Right hindlimb (tissue), 1 donor: ENCODE measurements around the gene TPP1.
A peak's percentile ranks its signal among the peaks of the same experiment; 100 is the strongest.

Experiments used
- DNase-seq: peaks from one replicate; pipeline ENCODE4 v3.0.0-alpha.2; 2018

The TPP1 gene

DNA sequence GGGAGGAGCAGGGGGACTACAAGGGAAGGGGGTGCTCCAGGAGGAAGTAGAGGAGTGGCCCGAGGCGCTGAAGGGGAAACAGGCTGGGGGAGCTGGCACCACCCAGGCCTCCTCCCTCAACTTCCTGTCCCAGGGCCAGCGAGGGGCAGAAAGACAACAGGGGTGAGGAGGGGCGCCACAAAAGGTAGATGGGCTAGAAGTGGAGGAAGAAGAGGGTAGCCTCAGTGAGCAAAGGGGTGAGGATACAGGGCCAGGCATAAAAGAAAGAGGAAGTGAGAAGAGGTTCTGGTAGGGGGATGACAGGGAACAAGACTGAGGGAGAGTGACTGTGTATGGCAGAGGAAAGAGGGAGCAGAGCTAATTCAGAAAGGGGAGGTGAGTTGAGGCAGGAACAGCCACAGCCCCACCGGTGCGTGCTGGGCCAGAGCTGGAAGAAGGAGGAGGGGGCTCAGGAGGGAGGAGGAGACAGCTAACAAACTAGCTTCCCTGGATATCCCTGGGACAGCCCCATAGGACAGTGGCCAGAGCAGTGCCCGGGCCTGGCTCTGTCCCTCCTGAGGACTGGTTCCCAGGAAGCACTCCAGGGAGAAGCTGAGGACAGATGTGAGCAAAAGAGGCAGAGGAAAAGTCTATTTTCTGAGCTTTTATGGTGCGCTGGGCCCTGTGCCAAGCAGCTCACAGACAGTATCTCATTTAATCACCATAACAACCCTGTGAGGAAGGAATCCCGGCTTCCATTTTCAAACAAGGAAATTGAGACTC is 27.9 kb upstream of the TPP1 start:
- DNase-seq, result peak; percentile 82

DNA sequence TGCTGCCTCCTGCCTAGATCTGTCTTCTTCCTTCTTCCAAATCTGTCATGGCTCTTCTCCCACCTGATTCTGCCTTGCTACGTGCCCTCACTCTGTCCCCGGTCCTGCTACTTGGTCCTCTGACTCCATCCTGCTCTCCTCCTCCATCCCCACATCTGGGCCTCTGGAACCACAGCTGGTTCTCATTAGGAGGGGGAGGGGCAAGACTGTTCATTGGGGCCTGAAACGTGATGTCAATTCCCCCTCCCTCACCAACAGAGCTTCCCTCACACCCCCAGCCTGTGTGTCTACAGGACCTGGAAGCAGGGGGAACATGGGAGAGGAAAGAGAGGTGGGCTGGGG is 27.3 kb upstream of the TPP1 start:
- DNase-seq, result peak; percentile 95

DNA sequence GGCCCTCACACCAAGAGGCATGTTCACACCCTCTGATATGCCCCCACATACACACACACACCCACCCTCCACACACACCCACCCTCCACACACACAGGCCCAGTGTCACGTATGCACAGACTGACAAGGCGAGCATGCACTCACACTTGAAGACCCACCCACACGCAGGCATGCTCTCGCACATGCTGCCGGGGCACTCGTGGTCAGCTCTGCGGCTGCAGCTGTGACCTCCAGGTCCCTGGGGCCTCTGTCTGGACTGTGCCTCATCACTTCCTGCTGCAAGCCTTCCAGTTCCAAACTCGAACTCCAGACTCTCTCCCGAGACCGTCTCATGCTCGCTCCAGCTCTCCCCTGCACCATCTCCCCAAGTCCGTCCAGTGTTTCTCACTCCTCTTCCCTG is 26.8 kb upstream of the TPP1 start:
- DNase-seq, result peak; percentile 89

DNA sequence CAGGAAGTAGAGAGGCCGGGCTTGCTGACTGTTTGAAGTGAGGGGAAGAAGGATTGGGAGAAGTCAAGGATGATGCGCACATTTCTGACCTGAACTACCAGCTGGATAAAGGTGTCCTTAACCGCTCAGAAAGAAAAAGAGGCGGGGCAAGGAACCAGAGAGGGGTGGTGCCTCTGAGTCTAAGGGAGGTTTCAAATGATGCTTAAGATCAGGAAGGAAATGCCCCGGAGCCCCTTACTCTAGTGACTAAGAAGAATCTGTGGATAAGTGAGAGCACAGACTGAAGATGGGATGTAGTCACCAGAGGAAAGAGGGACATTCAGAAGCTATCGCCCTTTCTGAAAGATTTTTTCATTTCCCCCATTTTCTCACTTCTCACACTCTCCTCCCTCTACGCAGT is 23.7 kb upstream of the TPP1 start:
- no peak for DNase-seq

DNA sequence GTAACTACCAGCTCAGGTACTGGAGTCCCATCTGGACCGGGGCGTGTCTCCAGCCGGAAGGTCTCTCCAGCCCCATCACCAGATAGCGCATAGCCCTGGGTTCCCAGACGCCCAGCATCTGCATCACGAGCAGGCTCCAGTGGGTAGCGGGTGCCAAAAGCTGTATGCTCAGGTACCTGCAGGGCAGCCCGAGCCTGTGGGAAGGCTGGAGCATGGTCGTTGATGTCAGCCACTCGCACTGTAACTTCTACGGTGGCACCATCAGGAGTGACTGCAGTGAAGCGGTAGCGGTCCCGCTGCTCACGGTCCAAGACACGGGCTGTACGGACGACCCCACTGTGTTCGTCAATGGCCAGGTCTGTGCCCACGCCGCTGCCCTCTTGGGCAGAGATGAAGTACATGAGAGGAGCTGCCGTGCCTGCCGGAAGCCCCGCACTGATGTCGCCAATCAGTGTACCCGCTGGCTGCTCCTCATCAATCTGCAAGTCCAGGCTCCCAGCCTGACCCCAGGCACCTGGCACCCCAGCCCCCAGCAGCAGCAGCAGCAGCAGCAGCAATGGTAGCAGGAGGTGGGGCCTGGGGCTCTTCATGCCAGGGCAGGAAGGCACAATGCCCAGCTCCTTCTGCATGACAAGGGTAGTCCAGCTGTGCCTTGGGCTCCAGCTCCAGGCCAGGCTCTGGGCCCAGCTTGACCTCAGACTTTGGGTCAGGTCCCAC is 21.9 kb upstream of the TPP1 start:
- DNase-seq, result no peak

DNA sequence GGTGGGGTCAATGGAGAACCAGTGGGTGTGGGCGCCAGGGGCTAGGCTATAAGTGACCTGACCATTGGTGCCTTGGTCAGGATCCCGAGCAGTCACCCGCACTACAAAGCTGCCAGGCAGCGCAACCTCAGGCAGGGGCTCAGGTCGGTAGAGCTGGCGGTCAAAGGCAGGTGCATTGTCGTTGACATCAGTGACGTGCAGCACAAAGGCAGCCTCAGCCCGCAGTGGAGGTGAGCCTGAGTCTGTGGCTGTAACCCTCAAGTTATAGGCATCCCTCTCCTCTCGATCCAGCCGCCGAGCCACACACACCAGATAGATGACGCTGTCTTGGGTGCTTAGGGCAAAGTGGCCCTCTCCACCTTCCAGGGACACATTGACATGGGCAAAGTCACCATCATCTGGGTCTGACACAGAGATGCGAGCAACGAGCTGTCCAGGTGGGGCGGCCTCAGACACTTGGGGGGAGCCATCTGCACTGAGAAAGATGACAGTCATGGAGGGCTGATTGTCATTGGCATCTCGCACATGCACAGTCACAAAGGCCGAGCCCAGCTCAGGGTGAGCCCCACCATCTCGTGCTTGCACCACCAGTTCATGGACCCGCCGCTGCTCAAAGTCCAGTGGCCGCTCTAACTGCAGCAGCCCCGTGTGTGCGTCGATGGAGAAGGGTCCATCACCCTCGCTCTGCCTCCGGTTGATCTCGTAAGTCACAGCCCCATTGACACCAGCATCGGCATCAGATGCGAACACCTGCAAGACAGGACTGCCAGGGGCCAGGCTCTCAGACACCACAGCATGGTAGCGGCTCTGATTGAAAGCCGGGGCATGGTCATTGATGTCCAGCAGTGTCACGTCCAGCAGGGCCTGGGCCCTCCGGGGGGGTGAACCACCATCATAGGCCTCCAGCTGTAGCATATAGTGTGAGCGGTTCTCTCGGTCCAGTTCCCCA is 21.1 kb upstream of the TPP1 start:
- no peak for DNase-seq

DNA sequence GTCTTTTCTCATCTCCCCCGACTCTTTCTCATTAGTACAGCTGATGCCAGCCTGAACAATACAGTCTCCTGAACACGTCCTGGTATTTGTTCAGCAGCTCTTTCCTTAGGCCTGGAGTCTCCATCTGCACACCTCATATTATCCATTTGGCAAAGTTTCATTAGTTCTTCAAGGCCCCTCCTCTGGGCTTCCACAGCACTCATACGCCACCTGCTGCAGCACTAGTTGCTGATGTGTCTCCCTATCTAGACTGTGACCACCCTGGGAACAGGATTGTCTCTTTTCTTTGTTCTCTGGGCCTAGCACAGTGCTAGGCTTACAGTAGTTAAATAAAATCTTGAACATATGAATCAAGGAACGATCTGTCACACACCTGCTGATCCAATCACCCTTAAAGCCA is 19.2 kb upstream of the TPP1 start:
- no peak for DNase-seq

DNA sequence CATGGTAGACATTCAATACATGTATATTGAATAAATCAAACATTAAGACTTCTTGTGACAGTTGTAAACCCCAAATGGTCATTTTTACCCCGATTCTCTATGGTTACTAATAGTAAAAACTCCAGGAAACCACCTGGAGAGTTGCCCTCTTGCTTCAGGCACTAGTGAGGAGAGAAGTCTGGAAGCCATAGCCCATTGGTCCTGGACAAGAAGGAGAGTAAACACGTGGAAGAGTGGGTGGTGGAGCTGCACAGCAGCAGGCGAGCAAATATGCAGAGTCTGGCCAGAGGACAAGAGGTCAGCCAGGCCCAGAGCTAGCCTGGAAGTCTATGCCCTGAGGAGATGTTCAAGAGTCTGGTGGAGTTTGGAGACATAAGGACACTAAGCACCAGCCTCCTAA is 18.6 kb upstream of the TPP1 start:
- peak; percentile 45 for DNase-seq

DNA sequence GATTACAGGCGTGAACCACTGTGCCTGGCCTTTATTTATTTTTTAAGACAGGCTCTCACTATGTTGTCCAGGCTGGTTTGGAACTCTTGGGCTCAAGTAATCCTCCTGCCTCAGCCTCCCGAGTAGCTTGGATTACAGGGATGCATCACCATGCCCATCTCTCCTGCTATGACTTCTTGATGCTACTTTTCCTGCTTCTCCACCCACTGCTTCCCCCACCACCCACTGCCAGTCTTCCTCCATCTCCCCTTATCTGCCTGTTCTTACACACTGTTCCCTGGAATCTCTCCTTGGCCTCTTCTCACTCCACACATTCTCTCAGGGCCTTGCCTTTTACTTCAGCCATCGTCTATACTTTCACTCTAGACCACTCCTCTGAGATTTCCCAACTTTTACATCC is 17.3 kb upstream of the TPP1 start:
- no peak for DNase-seq

DNA sequence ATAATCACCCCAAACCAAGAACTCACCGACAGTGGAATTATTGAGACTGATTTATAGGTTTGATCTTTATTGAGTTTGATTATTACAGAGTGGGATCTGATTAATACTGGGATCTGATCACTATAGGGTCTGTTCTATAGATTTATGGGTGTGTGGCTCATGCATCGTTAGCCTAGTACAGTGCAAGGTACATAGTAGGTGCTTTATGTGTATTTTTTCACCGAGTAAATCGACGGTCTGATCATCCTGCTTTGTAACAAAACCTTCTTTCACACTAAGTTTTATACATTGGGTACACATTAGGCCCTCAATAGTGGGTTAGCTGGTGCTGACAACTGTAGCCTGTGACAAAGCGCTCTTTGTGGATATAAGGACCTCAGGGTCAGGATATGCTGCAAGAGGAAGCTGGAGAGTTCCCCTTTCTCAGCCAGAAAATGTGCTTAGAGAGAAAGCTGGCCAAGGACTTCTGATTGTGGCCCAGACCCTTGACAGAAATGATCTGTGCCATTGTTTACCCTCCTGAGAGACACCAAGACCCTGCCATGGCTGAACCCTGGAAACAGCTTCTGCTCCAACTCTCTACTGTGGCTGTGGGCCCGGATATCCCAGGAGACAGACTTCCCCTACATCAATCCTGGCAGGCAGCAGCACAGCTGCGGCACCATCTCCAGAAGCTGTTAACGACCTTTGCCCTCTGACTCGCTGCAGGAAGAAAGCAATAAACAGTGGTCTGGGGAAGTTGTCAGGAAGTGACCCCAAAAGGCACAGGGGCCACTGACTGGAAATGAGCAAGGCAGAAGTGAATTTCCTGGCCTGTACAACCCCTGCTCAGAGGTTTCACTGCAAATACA is 16.1 kb upstream of the TPP1 start:
- DNase-seq, result peak; percentile 63

DNA sequence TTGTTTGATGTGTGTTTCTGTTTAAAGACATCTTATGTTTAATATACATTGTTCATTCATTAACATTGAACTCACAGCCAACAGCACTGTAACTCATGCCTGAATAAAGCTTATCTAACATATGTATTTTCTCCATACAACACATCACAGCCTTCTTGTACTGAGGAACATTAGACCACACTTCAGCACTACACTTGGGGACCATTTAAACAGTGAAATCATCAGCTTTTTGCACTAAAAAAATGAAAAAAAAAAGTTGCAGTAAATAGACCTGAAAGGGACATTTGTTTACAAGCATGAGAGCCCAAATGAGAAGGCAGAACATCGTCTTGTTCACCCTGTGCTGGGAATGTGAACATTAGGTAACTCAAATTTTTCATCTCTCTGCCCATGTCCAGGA is 15.3 kb upstream of the TPP1 start:
- DNase-seq, result no peak

DNA sequence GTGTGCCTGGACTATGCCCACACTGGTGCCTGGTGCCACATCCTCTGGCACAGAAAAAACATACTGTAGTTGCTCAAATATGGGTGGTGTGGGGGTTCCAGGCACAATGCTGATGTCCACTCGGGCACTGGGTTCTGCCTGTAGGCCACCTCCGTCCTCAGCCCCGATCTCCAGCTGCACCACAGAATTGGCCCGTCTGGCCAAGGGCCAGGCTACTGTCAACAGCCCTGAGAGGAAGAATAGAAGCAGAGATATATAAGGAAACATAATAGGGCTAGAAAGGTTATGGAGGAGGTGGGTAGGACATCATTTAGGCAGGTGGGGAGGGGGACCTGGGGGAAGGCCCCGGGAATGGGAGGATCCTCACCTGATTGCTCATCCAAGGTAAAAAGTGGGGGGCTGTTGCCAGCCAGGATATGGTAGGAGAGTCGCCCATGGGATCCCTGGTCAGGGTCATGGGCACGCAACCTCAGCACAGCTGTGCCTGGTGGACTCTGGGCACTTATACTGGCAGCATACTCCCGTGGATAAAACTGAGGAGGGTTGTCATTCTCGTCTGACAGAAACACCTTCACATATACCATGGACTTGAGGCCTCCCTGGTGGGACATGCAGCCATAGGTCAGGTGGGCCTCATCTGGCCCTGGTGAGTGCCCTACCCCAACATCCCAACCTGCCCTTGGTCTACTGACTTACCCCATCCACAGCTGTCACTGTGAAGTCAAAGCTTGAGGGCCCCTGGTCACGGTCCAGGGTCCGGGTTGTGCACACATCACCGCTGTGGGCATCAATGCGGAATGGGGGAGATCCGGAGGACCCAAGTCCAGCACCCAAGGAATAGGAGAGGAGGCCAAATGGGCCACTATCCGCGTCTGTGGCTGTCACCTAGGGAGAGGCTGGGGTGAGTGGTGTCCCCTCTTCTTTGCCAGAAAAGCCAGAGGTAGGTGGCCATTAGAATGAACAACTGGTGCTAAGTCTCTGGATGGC is 14.5 kb upstream of the TPP1 start:
- DNase-seq, result no peak

DNA sequence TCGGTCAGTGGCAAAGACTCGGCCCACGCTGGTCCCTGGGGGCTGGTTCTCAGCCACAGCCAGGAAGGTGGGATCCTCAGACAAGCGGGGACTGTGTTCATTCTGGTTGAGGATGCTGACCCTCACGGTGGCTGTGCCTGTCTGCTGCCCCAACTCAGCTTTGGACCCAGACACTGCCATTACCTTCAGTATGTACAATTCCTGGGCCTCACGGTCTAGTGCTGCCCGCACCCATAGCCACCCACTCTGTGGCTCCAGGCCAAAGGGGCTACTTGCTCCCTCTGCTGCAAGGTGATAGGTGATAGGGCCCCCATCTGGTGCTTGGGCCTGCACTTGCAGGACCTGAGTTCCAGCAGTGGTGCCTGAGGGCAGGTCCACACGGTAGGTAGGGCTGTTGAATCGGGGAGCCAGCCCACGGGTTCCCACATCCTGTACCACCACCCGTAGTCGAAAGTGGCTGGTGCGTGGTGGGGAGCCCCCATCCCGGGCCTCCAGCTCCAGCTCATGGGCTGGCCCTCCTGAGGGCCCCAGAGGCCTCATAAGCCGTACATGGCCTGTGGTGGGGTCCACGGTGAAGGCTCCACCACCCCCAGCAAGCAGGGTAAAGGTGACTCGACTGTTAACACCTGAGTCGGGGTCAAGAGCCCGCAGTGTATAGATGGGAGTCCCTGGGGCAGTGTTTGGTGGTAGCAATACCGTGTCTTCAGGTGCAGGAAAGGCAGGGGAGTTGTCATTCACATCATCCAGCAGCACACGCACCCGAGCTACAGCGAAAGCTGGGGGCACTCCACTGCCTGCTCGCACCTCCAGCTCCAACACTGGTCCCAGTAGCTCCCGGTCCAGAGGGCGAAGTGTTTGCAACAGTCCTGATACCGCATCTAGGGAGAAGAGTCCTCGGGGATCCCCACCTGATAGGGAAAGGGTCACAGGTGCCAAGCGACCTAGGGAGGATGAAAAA is 13.2 kb upstream of the TPP1 start:
- no peak for DNase-seq

DNA sequence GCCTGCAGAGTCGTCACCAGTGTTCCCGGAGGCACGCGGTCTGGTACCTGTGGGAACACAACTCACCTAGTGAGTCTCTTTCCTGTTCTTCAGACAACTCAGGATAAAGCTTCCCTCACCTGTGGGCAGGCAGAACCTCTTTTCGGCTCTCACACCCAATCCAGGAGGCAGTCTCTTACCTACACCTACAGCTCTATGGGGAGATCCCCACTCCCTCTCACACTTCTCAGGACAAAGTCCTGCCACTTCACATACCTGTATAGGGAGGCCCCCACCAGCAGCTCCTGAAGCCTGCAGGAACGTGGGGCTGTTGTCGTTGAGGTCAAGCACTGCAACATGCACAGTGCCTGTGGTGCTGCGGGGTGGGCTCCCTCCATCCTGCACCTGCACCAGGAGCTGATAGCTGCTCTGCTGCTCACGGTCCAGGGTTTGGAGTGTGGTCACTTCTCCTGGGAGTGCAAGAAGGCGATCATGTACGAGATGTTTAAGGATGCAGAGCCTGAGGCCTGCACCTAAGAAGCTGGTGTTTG is 12.2 kb upstream of the TPP1 start:
- DNase-seq, result no peak

DNA sequence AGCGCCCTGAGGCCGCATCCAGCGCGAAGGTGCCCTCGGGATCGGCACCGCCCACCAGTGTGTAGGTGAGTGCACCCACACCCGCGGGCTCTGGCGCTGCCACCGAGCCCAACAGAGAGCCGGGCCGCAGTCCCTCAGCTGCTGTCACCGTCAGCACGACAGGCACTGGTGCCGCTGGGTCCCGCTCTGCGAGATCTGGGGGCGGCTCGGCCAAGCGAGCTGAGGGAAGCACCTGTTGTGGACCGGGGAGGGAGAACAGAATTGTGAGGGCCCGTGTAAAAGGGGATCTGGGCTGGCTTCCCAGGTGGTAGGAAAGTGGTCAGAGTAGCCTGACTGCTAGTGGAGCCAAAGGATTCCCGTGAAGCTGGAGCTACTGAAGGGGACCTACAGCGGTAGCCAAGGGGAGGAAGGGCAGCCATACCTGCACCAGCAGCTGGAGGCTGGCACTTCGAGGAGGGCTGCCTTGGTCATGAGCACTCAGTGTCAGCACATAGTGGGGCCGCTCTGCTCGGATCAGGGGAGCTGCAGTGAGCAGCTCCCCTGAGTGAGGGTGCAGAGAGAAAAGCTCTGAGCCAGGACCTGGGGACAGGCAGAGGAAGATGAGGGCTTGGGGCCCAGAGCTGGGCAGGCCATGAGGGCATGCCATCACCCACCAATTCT is 11.5 kb upstream of the TPP1 start:
- DNase-seq, result no peak

DNA sequence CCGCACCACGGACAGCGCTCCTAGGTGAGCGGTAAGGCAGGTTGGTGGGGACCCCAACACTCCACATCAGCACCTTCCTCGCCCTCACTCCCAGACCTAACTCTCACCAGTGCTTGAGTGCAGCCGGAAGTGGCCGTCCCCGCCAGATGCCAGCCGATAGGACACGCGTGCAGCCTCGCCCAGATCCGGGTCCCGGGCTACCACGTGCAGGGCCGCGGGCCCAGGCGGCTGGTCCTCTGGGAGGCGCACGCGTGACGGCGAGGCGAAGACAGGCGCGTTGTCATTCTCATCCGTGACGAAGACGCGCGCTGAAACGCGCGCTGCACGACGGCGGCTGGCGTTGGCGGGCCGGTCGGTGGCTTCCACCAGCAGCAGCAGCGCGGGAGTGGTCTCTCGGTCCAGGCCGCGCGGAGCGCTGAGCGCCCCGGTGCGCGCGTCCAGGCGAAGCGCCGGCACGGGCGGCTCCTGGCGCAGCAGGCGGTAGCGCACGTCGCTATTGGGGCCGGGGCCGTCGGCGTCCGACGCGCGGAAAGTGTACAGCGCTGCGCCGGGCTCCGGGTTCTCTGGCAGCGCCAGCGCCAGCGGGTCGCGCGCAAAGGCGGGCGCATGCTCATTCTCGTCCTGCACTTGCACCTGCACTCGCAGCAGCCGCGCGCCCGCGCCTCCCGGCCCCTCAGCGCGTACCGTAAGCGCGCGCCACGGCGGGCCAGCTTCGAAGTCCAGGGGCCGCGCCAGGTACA is 10.8 kb upstream of the TPP1 start:
- no peak for DNase-seq

DNA sequence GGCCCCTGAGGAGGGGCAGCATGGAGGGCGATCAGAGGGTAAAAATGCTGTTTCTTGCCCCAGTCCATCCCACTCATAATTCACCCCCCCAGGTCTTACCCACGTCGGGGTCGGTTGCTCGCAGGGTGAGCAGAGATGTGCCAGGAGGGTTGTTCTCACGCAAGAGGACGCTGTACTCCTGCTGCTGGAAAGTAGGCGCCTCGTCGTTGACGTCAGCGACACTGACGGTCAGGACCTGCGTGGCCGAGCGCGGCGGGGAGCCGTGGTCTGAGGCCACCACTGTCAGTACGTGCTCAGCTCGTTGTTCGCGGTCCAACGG is 10.3 kb upstream of the TPP1 start:
- no peak for DNase-seq

DNA sequence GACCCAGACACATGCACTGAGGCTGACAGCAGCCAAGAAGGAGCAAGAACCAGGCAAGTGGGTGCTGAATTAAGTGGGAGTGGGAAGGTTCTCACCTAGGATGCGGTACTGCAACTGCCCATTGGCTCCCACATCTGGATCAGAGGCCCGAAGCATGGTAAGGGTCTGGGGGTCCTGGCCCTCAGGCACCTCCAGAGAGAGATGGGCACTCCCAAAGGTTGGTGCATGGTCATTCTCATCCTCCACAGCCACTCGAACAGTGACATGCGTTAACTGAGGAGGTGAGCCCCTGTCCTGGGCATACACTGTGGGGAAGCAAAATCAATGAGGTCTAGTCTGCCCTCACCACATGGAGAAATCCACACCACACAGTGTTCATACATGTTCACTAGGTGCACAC is 9.3 kb upstream of the TPP1 start:
- no peak for DNase-seq

DNA sequence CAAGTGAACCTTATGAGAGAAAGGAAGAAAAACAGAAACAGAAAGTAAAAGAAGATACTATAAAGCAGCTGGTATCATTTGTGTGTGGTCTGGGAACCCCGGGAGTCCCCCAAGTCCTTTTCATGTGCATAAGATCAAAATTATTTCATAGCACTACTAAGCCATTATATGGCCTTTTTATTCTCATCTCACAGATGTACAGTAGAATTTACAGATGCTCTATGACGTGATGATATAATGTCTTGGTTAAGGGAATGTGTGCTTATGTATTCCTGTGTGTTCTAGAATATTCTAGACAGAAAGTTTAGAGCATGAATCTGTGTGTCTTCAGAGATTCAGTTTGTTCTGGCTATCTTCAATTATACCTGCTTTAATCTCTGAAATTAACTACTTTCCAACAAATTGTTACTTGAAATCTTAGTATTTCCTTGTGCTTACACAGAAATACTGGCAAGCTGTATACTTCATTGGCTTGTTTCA is 8.6 kb upstream of the TPP1 start:
- DNase-seq, result no peak
